ENCODE data around the gene MLPH.

- TF ChIP-seq CTCF (IDR thresholded peaks at IDR 0.05) (no peak), EZH2 (IDR thresholded peaks at IDR 0.05) (no peak), EZH2phosphoT487 (IDR thresholded peaks at IDR 0.05) (no peak)
These were observed 49.0 kb downstream of the MLPH start for GRCh38 chr2:237536083-237536415.

Measured in neural progenitor cell (in vitro differentiated cells).